ENCODE measurements around the gene TBCK. TPM values are rescaled to one million over a fixed set of nuclear protein-coding genes. Genes with fewer than 3 reads are reported as not detected.
"Not testable (repeated sequence)": the region's sequence is repeated elsewhere in the genome, so short reads cannot be mapped to it uniquely, and the experiment has no call there.

The TBCK gene
- total RNA-seq, 4 donors from 2014 or later: 15.6 to 29.9 (median 21.8) TPM

- TF ChIP-seq CTCF (IDR thresholded peaks at IDR 0.05): no peak
- TF ChIP-seq POLR2A (IDR thresholded peaks at IDR 0.05): no peak
- DNase-seq (ENCODE audit: low spot score in 2 of 2): no peak
- WGBS, 2 donors: 98 to 100% methylated on average over 2 of the region's 2 CpGs
- no peak overlapping the region for H3K4me3 ChIP-seq (ENCODE audit: low read depth, poor library complexity, severe bottlenecking)
- intact Hi-C loops (cut with DNase I; ENCODE audit: low total_unique reads): no loop called here
These were observed 200.0 kb downstream of the TBCK start for GRCh38 chr4:106116025-106116424.

- H3K4me3 ChIP-seq (ENCODE audit: low read depth, poor library complexity, severe bottlenecking): no peak overlapping the region
- TF ChIP-seq POLR2A (IDR thresholded peaks at IDR 0.05) (no peak), CTCF (IDR thresholded peaks at IDR 0.05) (no peak)
- WGBS, 2 donors: 94 to 97% methylated on average over 8 of the region's 8 CpGs
- intact Hi-C loops (cut with DNase I; ENCODE audit: low total_unique reads): no loop called here
- no peak for DNase-seq (ENCODE audit: low spot score in 2 of 2)
These were observed 201.7 kb downstream of the TBCK start for GRCh38 chr4:106114270-106114669.

GRCh38 chr4:106111778-106112469 lies 204.1 kb downstream of the TBCK start:
- DNase-seq (ENCODE audit: low spot score in 2 of 2); intact Hi-C loops (cut with DNase I; ENCODE audit: low total_unique reads); H3K4me3 ChIP-seq (ENCODE audit: low read depth, poor library complexity, severe bottlenecking): not testable (repeated sequence)
- 98% methylated on average over 2 of the region's 2 CpGs for WGBS, 2 donors

- intact Hi-C loops (cut with DNase I; ENCODE audit: low total_unique reads): no loop called here
- DNase-seq (ENCODE audit: low spot score in 2 of 2): no peak
- no peak overlapping the region for H3K4me3 ChIP-seq (ENCODE audit: low read depth, poor library complexity, severe bottlenecking)
- whole genome bisulfite sequencing, 2 donors: 97% methylated on average over 6 of the region's 6 CpGs
- TF ChIP-seq CTCF (IDR thresholded peaks at IDR 0.05) (no peak), POLR2A (IDR thresholded peaks at IDR 0.05) (no peak)
These were observed 206.1 kb downstream of the TBCK start for GRCh38 chr4:106109929-106110328.

- intact Hi-C loops (cut with DNase I; ENCODE audit: low total_unique reads): no loop called here
- no peak for DNase-seq (ENCODE audit: low spot score in 2 of 2)
- 94 to 96% methylated on average over 4 of the region's 4 CpGs for WGBS, 2 donors
- no peak for TF ChIP-seq POLR2A (IDR thresholded peaks at IDR 0.05)
- no peak for TF ChIP-seq CTCF (IDR thresholded peaks at IDR 0.05)
- no peak overlapping the region for H3K4me3 ChIP-seq (ENCODE audit: low read depth, poor library complexity, severe bottlenecking)
These were observed 210.3 kb downstream of the TBCK start for GRCh38 chr4:106105697-106106096.

- intact Hi-C loops (cut with DNase I; ENCODE audit: low total_unique reads): no loop called here
- TF ChIP-seq POLR2A (IDR thresholded peaks at IDR 0.05): no peak
- TF ChIP-seq CTCF (IDR thresholded peaks at IDR 0.05): no peak
- WGBS, 2 donors: 100% methylated on average over 1 of the region's 1 CpG
- H3K4me3 ChIP-seq (ENCODE audit: low read depth, poor library complexity, severe bottlenecking): no peak overlapping the region
- no peak for DNase-seq (ENCODE audit: low spot score in 2 of 2)
These were observed 211.7 kb downstream of the TBCK start for GRCh38 chr4:106104276-106104675.

Measured in lower leg skin (tissue), 4 donors.